Astrocyte (in vitro differentiated cells and primary cell): Measurements from ENCODE around the gene IL5. TPM values are rescaled to one million over a fixed set of nuclear protein-coding genes. Genes with fewer than 3 reads are reported as not detected.
A peak's percentile ranks its signal among the peaks of the same experiment; 100 is the strongest.

Experiments
- DNase-seq: peaks from one replicate; pipeline ENCODE4 v3.0.0-alpha.2; 2010; ENCODE audit warnings: low read depth
- FAIRE-seq: peaks from 2 replicates; lab custom pipeline; 2011; peaks lifted over from hg19 to GRCh38; lab: Jason Lieb, UNC
- H2AFZ ChIP-seq: 2 replicates; pipeline ENCODE4 v1.6.0; 2012; ENCODE audit warnings: low read depth, low read length, inconsistent platforms
- H3K27ac ChIP-seq: 2 replicates; pipeline ENCODE4 v1.5.1; 2011; ENCODE audit warnings: low read depth, low read length, inconsistent platforms
- H3K27me3 ChIP-seq: 2 replicates; pipeline ENCODE4 v1.6.0; 2011; ENCODE audit warnings: low read length, inconsistent platforms; ENCODE audit not compliant: insufficient read depth
- H3K36me3 ChIP-seq: 2 replicates; pipeline ENCODE4 v1.5.1; 2011; ENCODE audit warnings: low read length, inconsistent platforms; ENCODE audit not compliant: insufficient read depth
- H3K4me1 ChIP-seq: 2 replicates; pipeline ENCODE4 v1.5.1; 2011; ENCODE audit warnings: low read length, inconsistent platforms; ENCODE audit not compliant: insufficient read depth
- H3K4me2 ChIP-seq: 2 replicates; pipeline ENCODE4 v1.6.0; 2012; ENCODE audit warnings: low read length, inconsistent platforms
- H3K4me3 ChIP-seq: 2 replicates; pipeline ENCODE4 v1.5.1; 2011; ENCODE audit warnings: low read depth, mild to moderate bottlenecking, low read length, inconsistent platforms; ENCODE audit not compliant: insufficient read depth
- H3K79me2 ChIP-seq: 2 replicates; pipeline ENCODE4 v1.6.0; 2012; ENCODE audit warnings: mild to moderate bottlenecking, low read length, inconsistent platforms; ENCODE audit not compliant: insufficient read depth
- H3K9ac ChIP-seq: 2 replicates; pipeline ENCODE4 v1.6.0; 2012; ENCODE audit warnings: mild to moderate bottlenecking, low read length, inconsistent platforms
- H3K9me3 ChIP-seq: 2 replicates; pipeline ENCODE4 v1.5.1; 2012; ENCODE audit warnings: low read depth, mild to moderate bottlenecking, low read length, inconsistent platforms; ENCODE audit not compliant: insufficient read depth
- H4K20me1 ChIP-seq: 2 replicates; pipeline ENCODE4 v1.6.0; 2012; ENCODE audit warnings: low read length, inconsistent platforms; ENCODE audit not compliant: insufficient read depth
- H3K27ac Mint-ChIP-seq: one replicate; pipeline ENCODE4 v1.8.0; 2021; ENCODE audit warnings: mild to moderate bottlenecking, mixed read lengths; ENCODE audit not compliant: unreplicated experiment
- H3K27me3 Mint-ChIP-seq: one replicate; pipeline ENCODE4 v1.8.0; 2021; ENCODE audit warnings: low read depth, mixed read lengths; ENCODE audit not compliant: unreplicated experiment
- H3K36me3 Mint-ChIP-seq: one replicate; pipeline ENCODE4 v1.8.0; 2021; ENCODE audit warnings: low read depth, mixed read lengths; ENCODE audit not compliant: unreplicated experiment
- H3K4me1 Mint-ChIP-seq: one replicate; pipeline ENCODE4 v1.8.0; 2021; ENCODE audit warnings: low read depth, mixed read lengths; ENCODE audit not compliant: unreplicated experiment
- H3K4me3 Mint-ChIP-seq: one replicate; pipeline ENCODE4 v1.8.0; 2021; ENCODE audit warnings: mild to moderate bottlenecking, moderate library complexity, mixed read lengths; ENCODE audit not compliant: unreplicated experiment
- H3K9me3 Mint-ChIP-seq: one replicate; pipeline ENCODE4 v1.8.0; 2021; ENCODE audit warnings: mild to moderate bottlenecking, mixed read lengths; ENCODE audit not compliant: unreplicated experiment
- EZH2 ChIP-seq: IDR thresholded peaks from 2 replicates; pipeline ENCODE4 v1.6.1; 2012; ENCODE audit warnings: mild to moderate bottlenecking, low read length, inconsistent platforms; ENCODE audit not compliant: insufficient read depth
- total RNA-seq: library from RNA; stranded (reverse); gene quantifications from 2 replicates; pipeline ENCODE4 v1.2.1, GENCODE V29; 2021
- TF ChIP-seq, protein P1 (sequence below): IDR thresholded peaks from 2 replicates; pipeline ENCODE4 v1.5.1; 2011; ENCODE audit warnings: low read depth, mild to moderate bottlenecking, inconsistent platforms, low read length, moderate library complexity; ENCODE audit not compliant: insufficient read depth

The IL5 gene
- total RNA-seq, 1 donor from 2014 or later: not detected

DNA sequence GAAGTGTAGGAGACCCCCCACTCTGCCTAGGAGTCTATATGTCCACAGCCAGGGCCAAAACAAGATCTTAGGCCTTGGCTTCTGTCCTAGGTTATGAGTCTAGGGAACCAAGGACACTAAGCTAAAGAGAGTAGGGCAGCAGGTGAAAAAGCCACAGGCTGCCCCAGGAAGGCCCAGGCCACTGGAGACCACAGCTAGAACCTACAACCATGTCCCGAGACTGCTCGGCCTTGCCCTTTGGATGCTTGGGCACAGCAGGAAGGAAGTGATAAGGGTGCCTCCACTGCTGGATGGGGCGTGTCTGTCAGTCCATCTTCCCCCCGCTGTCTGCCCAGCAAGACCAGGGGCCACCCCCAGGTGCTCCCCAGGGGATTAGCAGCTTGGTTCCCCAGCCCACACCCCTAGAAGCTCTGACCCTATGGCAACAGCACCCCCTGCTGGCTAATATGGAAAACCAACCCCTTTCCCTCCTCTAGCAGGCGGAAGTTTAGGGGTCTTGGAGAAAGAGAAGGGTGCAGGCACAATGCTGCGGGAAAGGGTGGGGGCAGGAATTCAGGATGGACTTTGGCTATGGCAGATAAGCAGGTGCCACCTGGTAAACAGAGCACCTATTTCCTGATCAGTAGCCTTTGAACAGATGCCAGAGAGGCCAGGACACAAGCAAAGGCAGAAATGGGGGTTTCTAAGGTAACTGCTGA, 42.2 kb downstream of the IL5 start:
- Histone ChIP-seq H3K4me2 (no peak overlapping the region), H3K79me2 (no peaks in the 10 kb centered on the region), H3K9me3 (no peaks in the 10 kb centered on the region), H3K27ac (no peak overlapping the region), H2AFZ (no peak overlapping the region), H3K36me3 (no peaks in the 10 kb centered on the region), H3K27me3 (no peaks in the 10 kb centered on the region), H3K4me1 (peaks cover 41% of the 10 kb centered on the region), H3K4me3 (no peak overlapping the region), H3K9ac (no peak overlapping the region), H4K20me1 (no peaks in the 10 kb centered on the region)
- Mint-ChIP-seq H3K9me3 (no peaks in the 10 kb centered on the region), H3K4me1 (peaks cover 25% of the 10 kb centered on the region), H3K36me3 (no peaks in the 10 kb centered on the region), H3K27ac (peak overlapping the region; percentile 7), H3K4me3 (no peak overlapping the region), H3K27me3 (no peaks in the 10 kb centered on the region)
- DNase-seq (peak; percentile 22), FAIRE-seq (no peak)
- no peak for TF ChIP-seq EZH2
- TF ChIP-seq, protein P1, sequence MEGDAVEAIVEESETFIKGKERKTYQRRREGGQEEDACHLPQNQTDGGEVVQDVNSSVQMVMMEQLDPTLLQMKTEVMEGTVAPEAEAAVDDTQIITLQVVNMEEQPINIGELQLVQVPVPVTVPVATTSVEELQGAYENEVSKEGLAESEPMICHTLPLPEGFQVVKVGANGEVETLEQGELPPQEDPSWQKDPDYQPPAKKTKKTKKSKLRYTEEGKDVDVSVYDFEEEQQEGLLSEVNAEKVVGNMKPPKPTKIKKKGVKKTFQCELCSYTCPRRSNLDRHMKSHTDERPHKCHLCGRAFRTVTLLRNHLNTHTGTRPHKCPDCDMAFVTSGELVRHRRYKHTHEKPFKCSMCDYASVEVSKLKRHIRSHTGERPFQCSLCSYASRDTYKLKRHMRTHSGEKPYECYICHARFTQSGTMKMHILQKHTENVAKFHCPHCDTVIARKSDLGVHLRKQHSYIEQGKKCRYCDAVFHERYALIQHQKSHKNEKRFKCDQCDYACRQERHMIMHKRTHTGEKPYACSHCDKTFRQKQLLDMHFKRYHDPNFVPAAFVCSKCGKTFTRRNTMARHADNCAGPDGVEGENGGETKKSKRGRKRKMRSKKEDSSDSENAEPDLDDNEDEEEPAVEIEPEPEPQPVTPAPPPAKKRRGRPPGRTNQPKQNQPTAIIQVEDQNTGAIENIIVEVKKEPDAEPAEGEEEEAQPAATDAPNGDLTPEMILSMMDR: peak; percentile 61

DNA sequence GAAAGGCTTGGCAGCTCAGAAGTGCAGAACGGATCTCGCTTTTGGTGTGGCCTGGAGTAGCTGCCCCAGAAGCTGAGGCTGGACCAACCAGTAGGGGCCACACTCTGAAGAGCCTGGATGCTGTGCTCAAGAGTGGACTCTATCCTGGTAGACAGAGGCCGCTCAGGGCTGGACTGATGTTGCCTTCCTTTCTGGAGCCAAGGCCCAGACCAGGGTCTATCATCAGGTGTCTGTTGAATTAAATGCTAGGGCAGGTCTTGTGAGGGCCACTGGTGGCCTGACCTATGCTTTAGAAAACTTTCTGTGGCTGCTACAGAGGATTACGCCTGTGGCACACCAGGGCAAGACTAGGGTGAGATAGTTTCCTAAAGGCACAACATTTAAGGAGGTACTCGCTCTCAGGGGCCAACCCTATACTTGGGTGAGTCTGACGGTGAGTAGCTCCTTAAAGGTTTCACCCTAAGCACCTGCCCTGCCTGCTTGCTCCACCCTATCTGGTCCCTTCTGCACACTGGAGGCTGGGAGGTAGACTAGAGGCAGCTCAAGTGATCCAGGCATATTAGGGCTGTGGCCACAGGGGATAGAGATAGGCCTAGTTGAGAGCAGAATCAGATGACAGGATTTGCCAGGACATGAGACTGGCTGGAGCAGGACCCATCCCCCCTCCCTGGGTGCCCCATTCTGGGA, 42.9 kb downstream of the IL5 start:
- H2AFZ ChIP-seq: no peak overlapping the region
- no peaks in the 10 kb centered on the region for H3K9me3 ChIP-seq
- TF ChIP-seq, protein P1: no peak
- TF ChIP-seq EZH2: no peak
- Mint-ChIP-seq H3K4me3 (no peak overlapping the region), H3K27ac (peak overlapping the region; percentile 23), H3K36me3 (no peaks in the 10 kb centered on the region), H3K4me1 (peaks cover 23% of the 10 kb centered on the region), H3K9me3 (no peaks in the 10 kb centered on the region), H3K27me3 (no peaks in the 10 kb centered on the region)
- FAIRE-seq (no peak), DNase-seq (no peak)
- H3K27me3 ChIP-seq: no peaks in the 10 kb centered on the region
- no peaks in the 10 kb centered on the region for H3K36me3 ChIP-seq
- H3K4me3 ChIP-seq: no peak overlapping the region
- H3K79me2 ChIP-seq: no peaks in the 10 kb centered on the region
- H3K4me2 ChIP-seq: no peak overlapping the region
- peaks cover 37% of the 10 kb centered on the region for H3K4me1 ChIP-seq
- H3K27ac ChIP-seq: no peak overlapping the region
- no peak overlapping the region for H3K9ac ChIP-seq
- no peaks in the 10 kb centered on the region for H4K20me1 ChIP-seq
